Kidney epithelial cell (primary cell): ENCODE measurements around the gene ERICH6. TPM values are rescaled to one million over a fixed set of nuclear protein-coding genes. Genes with fewer than 3 reads are reported as not detected.

Experiments
- DNase-seq: peaks from one replicate; pipeline ENCODE4 v3.0.0-alpha.2; 2010; ENCODE audit warnings: low read depth
- H3K27me3 ChIP-seq: 2 replicates; pipeline ENCODE4 v1.6.0; 2011; ENCODE audit warnings: low read length; ENCODE audit not compliant: control insufficient read depth, insufficient read depth
- H3K36me3 ChIP-seq: 2 replicates; pipeline ENCODE4 v1.5.1; 2011; ENCODE audit warnings: low read length; ENCODE audit not compliant: control insufficient read depth, insufficient read depth
- H3K4me3 ChIP-seq: 2 replicates; pipeline ENCODE4 v1.5.1; 2011; ENCODE audit warnings: low read depth, mild to moderate bottlenecking, control low read depth, low read length
- total RNA-seq: library from RNA; depleted of rRNA; stranded (reverse); fragments of >200 nt; gene quantifications from 2 replicates; pipeline ENCODE4 v1.2.3, GENCODE V29; 2015
- TF ChIP-seq, protein P1 (sequence below): IDR thresholded peaks from 2 replicates; pipeline ENCODE4 v1.5.1; 2011; ENCODE audit warnings: mild to moderate bottlenecking, moderate library complexity, low read length, control low read depth, inconsistent platforms; ENCODE audit not compliant: insufficient read depth, poor library complexity, severe bottlenecking

Gene ERICH6
- total RNA-seq, 1 donor from 2014 or later, result not detected

DNA sequence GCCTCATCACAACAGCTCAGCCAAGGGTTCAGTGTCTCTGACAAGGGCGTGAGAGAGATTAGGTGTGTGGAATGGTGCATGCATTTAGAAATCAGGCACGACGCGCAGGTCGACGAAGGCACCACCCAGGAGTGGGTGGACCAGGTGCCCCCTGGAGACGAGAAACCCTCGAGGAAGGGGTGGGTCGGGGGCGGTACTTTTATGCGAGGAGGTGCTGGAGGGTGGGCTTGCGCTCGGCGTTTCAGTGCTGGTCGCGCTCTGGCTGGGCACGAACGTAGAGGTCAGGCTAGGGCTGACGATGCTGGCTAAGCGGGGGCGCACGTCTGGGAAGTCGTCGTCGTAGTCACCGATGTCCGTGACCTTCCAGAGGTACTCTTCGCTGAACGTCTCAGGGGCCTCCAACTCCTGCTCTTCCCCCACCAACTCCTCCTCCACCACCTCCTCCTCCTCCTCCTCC lies 393 bp downstream of the ERICH6 start:
- TF ChIP-seq, protein P1, sequence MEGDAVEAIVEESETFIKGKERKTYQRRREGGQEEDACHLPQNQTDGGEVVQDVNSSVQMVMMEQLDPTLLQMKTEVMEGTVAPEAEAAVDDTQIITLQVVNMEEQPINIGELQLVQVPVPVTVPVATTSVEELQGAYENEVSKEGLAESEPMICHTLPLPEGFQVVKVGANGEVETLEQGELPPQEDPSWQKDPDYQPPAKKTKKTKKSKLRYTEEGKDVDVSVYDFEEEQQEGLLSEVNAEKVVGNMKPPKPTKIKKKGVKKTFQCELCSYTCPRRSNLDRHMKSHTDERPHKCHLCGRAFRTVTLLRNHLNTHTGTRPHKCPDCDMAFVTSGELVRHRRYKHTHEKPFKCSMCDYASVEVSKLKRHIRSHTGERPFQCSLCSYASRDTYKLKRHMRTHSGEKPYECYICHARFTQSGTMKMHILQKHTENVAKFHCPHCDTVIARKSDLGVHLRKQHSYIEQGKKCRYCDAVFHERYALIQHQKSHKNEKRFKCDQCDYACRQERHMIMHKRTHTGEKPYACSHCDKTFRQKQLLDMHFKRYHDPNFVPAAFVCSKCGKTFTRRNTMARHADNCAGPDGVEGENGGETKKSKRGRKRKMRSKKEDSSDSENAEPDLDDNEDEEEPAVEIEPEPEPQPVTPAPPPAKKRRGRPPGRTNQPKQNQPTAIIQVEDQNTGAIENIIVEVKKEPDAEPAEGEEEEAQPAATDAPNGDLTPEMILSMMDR, result no peak
- H3K27me3 ChIP-seq, result no peaks in the 10 kb centered on the region
- peak overlapping the region; percentile 82 for H3K4me3 ChIP-seq
- no peaks in the 10 kb centered on the region for H3K36me3 ChIP-seq
- no peak for DNase-seq

GRCh38 chr3:150699068-150699639 lies 4.6 kb downstream of the ERICH6 start:
- H3K27me3 ChIP-seq, result no peaks in the 10 kb centered on the region
- TF ChIP-seq, protein P1, result no peak
- no peak for DNase-seq

DNA sequence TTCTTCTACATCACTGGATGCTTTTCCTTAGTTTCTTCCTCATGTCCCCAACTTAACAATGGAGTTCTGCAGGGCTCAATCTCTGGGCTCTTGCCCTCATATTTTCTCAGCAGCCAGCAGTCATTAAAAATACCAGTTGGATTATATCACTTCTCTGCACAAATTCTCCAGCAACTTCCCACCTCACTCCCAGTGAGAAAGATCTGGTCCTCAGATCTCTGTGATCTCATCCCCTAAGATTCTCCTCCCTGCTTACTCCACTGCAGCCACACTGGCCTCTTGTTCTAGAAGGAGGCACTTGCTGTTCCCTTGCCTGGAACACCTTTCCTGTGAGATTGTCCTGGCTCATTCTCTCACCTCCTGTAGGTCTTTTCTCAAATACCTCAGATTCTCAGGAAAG lies 6.1 kb downstream of the ERICH6 start:
- TF ChIP-seq, protein P1, result no peak
- Histone ChIP-seq H3K27me3 (no peaks in the 10 kb centered on the region), H3K36me3 (no peaks in the 10 kb centered on the region), H3K4me3 (no peak overlapping the region)
- DNase-seq, result no peak

More at GRCh38 chr3:150699068-150699639, 4.6 kb downstream of the ERICH6 start:
- Histone ChIP-seq H3K4me3 (no peak overlapping the region), H3K36me3 (no peaks in the 10 kb centered on the region)

DNA sequence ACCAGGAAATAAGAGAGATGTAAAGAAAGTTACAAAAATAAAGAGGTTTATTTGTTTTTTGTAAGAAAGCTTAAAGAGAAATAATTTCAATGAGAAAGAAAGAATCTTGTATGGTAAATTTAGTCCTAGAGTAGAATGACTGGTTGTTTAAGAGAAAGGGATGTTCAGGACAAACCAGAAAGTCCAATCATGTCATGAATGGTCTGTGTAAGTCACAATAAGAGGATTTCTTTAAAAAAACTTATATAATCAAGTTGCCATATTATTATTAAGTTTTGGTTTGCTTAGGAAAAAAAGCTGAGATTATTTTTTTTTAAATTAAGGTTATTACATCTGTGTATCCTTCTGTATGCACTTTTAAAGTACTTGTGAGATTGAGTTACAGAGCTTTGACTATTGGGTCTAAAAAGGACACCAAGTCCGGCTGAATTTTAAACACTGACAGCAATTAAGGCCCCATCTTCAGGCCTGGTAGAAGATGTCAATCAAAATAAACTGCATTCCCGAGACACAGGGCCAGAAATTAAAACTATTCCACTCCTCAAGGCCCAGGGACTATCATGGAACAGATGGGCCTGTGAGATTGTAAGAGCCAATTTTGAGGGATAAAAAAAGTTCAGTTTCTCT lies 12.2 kb downstream of the ERICH6 start:
- Histone ChIP-seq H3K27me3 (no peaks in the 10 kb centered on the region), H3K36me3 (no peaks in the 10 kb centered on the region), H3K4me3 (no peak overlapping the region)
- no peak for DNase-seq
- TF ChIP-seq, protein P1, result no peak

DNA sequence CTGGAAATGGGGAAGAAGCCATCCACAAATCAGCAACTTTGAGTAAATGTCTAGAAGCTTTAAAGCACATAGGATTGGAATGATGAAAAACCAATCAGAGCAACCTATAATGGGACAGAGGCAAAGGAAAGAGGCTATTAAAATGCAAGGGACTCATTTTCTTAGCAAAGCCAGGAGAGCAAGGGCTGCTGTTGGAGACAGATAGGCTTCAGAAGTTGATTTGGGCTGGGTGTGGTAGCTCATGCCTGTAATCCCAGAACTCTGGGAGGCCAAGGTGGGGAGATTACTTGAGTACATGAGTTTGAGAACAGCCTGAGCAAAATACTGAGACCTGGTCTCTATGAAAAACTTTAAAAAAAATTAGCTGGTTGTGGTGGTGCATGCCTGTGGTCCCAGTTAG lies 16.1 kb downstream of the ERICH6 start:
- TF ChIP-seq, protein P1, result no peak
- no peak for DNase-seq

GRCh38 chr3:150682824-150683223 lies 20.9 kb downstream of the ERICH6 start:
- Histone ChIP-seq H3K36me3 (no peaks in the 10 kb centered on the region), H3K27me3 (no peaks in the 10 kb centered on the region), H3K4me3 (no peak overlapping the region)
- TF ChIP-seq, protein P1, result no peak
- no peak for DNase-seq

More for the DNA sequence above, 16.1 kb downstream of the ERICH6 start:
- Histone ChIP-seq H3K36me3 (no peaks in the 10 kb centered on the region), H3K27me3 (no peaks in the 10 kb centered on the region), H3K4me3 (no peak overlapping the region)
